K562 (cell line): Measurements from ENCODE around the gene CBX3. TPM values are rescaled to one million over a fixed set of nuclear protein-coding genes. Genes with fewer than 3 reads are reported as not detected.

ENCODE experiments used
- CHD2 ChIP-seq: IDR thresholded peaks from 2 replicates; pipeline ENCODE4 v1.6.1; 2011; ENCODE audit warnings: low read depth, low read length
- CTCF ChIP-seq, 3 experiments: IDR thresholded peaks in 2 of 3; conservative IDR thresholded peaks in 1 of 3; 2 replicates each; pipeline ENCODE4 v1.5.1; 2011 to 2012; ENCODE audit warnings: low read length in 3 of 3, mild to moderate bottlenecking in 3 of 3, control low read depth in 2 of 3, improper control_type of control experiment in 1 of 3, inconsistent platforms in 1 of 3, low read depth in 1 of 3, mixed read lengths in 1 of 3, moderate library complexity in 1 of 3; ENCODE audit not compliant: insufficient read depth in 2 of 3
- ETV1 ChIP-seq: fragments of 450-650 bp; conservative IDR thresholded peaks from 2 replicates; pipeline ENCODE4 v1.6.1; 2016; ENCODE audit warnings: missing genetic modification characterization, control low read depth, low read depth, missing compliant biosample characterization
- FOXJ3 ChIP-seq: sonication (generic); formaldehyde crosslinking; IDR thresholded peaks from 2 replicates; pipeline ENCODE4 v1.4.0; 2020; ENCODE audit warnings: mild to moderate bottlenecking, missing genetic modification reagents
- GATA2 ChIP-seq: sonication (generic); formaldehyde crosslinking; IDR thresholded peaks from 2 replicates; pipeline ENCODE4 v1.4.0; 2020; ENCODE audit warnings: mild to moderate bottlenecking, missing genetic modification reagents
- L3MBTL2 ChIP-seq: fragments of 450-650 bp; IDR thresholded peaks from 2 replicates; pipeline ENCODE4 v1.6.1; 2016; ENCODE audit warnings: mild to moderate bottlenecking, moderate library complexity
- MAZ ChIP-seq, 2 experiments: fragments of 450-650 bp in 1 of 2; sonication (generic) in 1 of 2; formaldehyde crosslinking; IDR thresholded peaks in 1 of 2; conservative IDR thresholded peaks in 1 of 2; 2 replicates each; pipeline versions ENCODE4 v1.4.0 to v1.5.0; 2020; ENCODE audit warnings: mild to moderate bottlenecking in 1 of 2, missing genetic modification reagents in 1 of 2
- MEIS2 ChIP-seq: fragments of 450-650 bp; IDR thresholded peaks from 2 replicates; pipeline ENCODE4 v1.6.1; 2014; ENCODE audit warnings: mild to moderate bottlenecking; ENCODE audit not compliant: partially characterized antibody
- NR4A1 ChIP-seq, 2 experiments: fragments of 250-450 bp in 1 of 2; fragments of 450-650 bp in 1 of 2; sonication (Bioruptor Pico) in 1 of 2; IDR thresholded peaks; 2 replicates each; pipeline versions ENCODE4 v1.4.0 to v1.6.1; 2016 to 2020; ENCODE audit warnings: mild to moderate bottlenecking in 2 of 2, missing compliant biosample characterization in 1 of 2, missing genetic modification characterization in 1 of 2, moderate library complexity in 1 of 2
- PRPF4 ChIP-seq: fragments of 200-400 bp; formaldehyde crosslinking; IDR thresholded peaks from one replicate; pipeline ENCODE4 v1.6.1; 2017; ENCODE audit warnings: low read length, low read depth, mild to moderate bottlenecking; ENCODE audit not compliant: insufficient read depth, poor library complexity, severe bottlenecking
- PTRF ChIP-seq: fragments of 450-650 bp; IDR thresholded peaks from 2 replicates; pipeline ENCODE4 v1.6.1; 2016; ENCODE audit warnings: mild to moderate bottlenecking, missing genetic modification characterization, missing compliant biosample characterization
- TFAM ChIP-seq: fragments of 250-450 bp; sonication (Bioruptor Pico); conservative IDR thresholded peaks from 2 replicates; pipeline ENCODE4 v1.5.0; 2021; ENCODE audit warnings: mild to moderate bottlenecking, moderate library complexity
- ZKSCAN3 ChIP-seq: fragments of 250-450 bp; sonication (Bioruptor Pico); IDR thresholded peaks from 2 replicates; pipeline ENCODE4 v1.4.0; 2020
- ZNF134 ChIP-seq: fragments of 250-450 bp; sonication (Bioruptor Pico); conservative IDR thresholded peaks from 2 replicates; pipeline ENCODE4 v1.4.0; 2020
- ZNF140 ChIP-seq: fragments of 250-450 bp; sonication (Bioruptor Pico); IDR thresholded peaks from 2 replicates; pipeline ENCODE4 v1.8.0; 2021; ENCODE audit warnings: moderate library complexity, mild to moderate bottlenecking, inconsistent platforms
- polyA plus RNA-seq, 8 experiments: library from polyadenylated mRNA; depleted of rRNA in 4 of 8; stranded (reverse) in 5 of 8; unstranded in 3 of 8; fragments of >200 nt; fragmentation: Nextera tagmentation in 2 of 8; fragmentation: Illumina TruSeq in 1 of 8; extraction: Ambion mirVana in 2 of 8; extraction: Trizol in 1 of 8; gene quantifications; 2 replicates each; pipeline versions ENCODE4 v1.2.1 to v1.2.3, GENCODE V29; 2011 to 2014; ENCODE audit warnings: inconsistent platforms in 1 of 8, missing spikeins in 1 of 8
- total RNA-seq, 7 experiments: library from RNA; depleted of rRNA in 6 of 7; stranded (reverse); fragments of >200 nt in 6 of 7; fragmentation: Illumina TruSeq in 2 of 7; extraction: Trizol in 2 of 7; gene quantifications; 2 replicates each; pipeline versions ENCODE4 v1.2.1 to v1.2.3, GENCODE V29; 2011 to 2021; ENCODE audit warnings: low replicate concordance in 1 of 7
- TF ChIP-seq, protein P1 (sequence below): fragments of 450-650 bp; IDR thresholded peaks from 2 replicates; pipeline ENCODE4 v1.6.1; 2014; ENCODE audit warnings: low read depth, mild to moderate bottlenecking, moderate library complexity, borderline replicate concordance
- TF ChIP-seq, protein P2 (sequence below): sonication (generic); formaldehyde crosslinking; IDR thresholded peaks from 2 replicates; pipeline ENCODE4 v1.8.0; 2022; ENCODE audit warnings: missing genetic modification reagents, mild to moderate bottlenecking, moderate library complexity, borderline replicate concordance
- TF ChIP-seq, protein P3 (sequence below): fragments of 250-450 bp; sonication (Bioruptor Pico); IDR thresholded peaks from 2 replicates; pipeline ENCODE4 v1.5.0; 2020; ENCODE audit warnings: mild to moderate bottlenecking
- TF ChIP-seq, protein P4 (sequence below): IDR thresholded peaks from 2 replicates; pipeline ENCODE4 v1.6.1; 2011; ENCODE audit not compliant: insufficient read length; ENCODE audit errors: extremely low read depth

The CBX3 gene
- total and polyA plus RNA-seq, 9 of the 15 experiments (the other 6 are each of a cell fraction or from before 2014, with no cell fraction given) = 198 to 413 (median 328) TPM

- TF ChIP-seq, protein P1, sequence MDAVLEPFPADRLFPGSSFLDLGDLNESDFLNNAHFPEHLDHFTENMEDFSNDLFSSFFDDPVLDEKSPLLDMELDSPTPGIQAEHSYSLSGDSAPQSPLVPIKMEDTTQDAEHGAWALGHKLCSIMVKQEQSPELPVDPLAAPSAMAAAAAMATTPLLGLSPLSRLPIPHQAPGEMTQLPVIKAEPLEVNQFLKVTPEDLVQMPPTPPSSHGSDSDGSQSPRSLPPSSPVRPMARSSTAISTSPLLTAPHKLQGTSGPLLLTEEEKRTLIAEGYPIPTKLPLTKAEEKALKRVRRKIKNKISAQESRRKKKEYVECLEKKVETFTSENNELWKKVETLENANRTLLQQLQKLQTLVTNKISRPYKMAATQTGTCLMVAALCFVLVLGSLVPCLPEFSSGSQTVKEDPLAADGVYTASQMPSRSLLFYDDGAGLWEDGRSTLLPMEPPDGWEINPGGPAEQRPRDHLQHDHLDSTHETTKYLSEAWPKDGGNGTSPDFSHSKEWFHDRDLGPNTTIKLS = no peak
- no peak for TF ChIP-seq NR4A1 (CRISPR knock-in tag; IDR thresholded peaks at IDR 0.05)
- TF ChIP-seq NR4A1 (tag; IDR thresholded peaks at IDR 0.05) = no peak
- TF ChIP-seq GATA2 = no peak
- no peak for TF ChIP-seq MEIS2
- TF ChIP-seq, protein P2, sequence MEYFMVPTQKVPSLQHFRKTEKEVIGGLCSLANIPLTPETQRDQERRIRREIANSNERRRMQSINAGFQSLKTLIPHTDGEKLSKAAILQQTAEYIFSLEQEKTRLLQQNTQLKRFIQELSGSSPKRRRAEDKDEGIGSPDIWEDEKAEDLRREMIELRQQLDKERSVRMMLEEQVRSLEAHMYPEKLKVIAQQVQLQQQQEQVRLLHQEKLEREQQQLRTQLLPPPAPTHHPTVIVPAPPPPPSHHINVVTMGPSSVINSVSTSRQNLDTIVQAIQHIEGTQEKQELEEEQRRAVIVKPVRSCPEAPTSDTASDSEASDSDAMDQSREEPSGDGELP = 0 out of 2 replicates have a peak, but pooled peaks have one; percentile 53
- no peak for TF ChIP-seq PTRF (tag)
- TF ChIP-seq ZNF134 (CRISPR knock-in tag) = no peak; the same call in 1 of the 2 replicates
- peak; percentile 73 for TF ChIP-seq ETV1 (tag)
- TF ChIP-seq PRPF4 = peak; percentile 99
- no peak for TF ChIP-seq TFAM (CRISPR knock-in tag)
- TF ChIP-seq, protein P3, sequence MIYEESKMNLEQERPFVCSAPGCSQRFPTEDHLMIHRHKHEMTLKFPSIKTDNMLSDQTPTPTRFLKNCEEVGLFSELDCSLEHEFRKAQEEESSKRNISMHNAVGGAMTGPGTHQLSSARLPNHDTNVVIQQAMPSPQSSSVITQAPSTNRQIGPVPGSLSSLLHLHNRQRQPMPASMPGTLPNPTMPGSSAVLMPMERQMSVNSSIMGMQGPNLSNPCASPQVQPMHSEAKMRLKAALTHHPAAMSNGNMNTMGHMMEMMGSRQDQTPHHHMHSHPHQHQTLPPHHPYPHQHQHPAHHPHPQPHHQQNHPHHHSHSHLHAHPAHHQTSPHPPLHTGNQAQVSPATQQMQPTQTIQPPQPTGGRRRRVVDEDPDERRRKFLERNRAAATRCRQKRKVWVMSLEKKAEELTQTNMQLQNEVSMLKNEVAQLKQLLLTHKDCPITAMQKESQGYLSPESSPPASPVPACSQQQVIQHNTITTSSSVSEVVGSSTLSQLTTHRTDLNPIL (CRISPR knock-in tag) = no peak
- TF ChIP-seq CTCF (IDR thresholded peaks at IDR 0.05 in 2 of 3, conservative IDR thresholded peaks at IDR 0.05 in 1 of 3; ENCODE audit: insufficient read depth in 2 of 3, low read depth in 1 of 3, low read length in 3 of 3) = no peak
- TF ChIP-seq ZKSCAN3 = no peak
- no peak for TF ChIP-seq ZNF140 (CRISPR knock-in tag)
- TF ChIP-seq FOXJ3 = no peak
- peak in 1 of 2 experiments; percentile 86; a peak in 2 of 4 replicates for TF ChIP-seq MAZ (CRISPR knock-in tag; conservative IDR thresholded peaks at IDR 0.05 in 1 of 2, IDR thresholded peaks at IDR 0.05 in 1 of 2)
- no peak for TF ChIP-seq L3MBTL2
- TF ChIP-seq, protein P4, sequence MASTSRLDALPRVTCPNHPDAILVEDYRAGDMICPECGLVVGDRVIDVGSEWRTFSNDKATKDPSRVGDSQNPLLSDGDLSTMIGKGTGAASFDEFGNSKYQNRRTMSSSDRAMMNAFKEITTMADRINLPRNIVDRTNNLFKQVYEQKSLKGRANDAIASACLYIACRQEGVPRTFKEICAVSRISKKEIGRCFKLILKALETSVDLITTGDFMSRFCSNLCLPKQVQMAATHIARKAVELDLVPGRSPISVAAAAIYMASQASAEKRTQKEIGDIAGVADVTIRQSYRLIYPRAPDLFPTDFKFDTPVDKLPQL = no peak
- peak; percentile 67 for TF ChIP-seq CHD2
Observed at GRCh38 chr7:26200038-26200443, 1.5 kb upstream of the CBX3 start (continued).
